ENCODE results near the gene AFDN. TPM values are rescaled to one million over a fixed set of nuclear protein-coding genes. Genes with fewer than 3 reads are reported as not detected.

Gene AFDN
- total RNA-seq, 1 donor from 2014 or later, result 162 TPM

DNA sequence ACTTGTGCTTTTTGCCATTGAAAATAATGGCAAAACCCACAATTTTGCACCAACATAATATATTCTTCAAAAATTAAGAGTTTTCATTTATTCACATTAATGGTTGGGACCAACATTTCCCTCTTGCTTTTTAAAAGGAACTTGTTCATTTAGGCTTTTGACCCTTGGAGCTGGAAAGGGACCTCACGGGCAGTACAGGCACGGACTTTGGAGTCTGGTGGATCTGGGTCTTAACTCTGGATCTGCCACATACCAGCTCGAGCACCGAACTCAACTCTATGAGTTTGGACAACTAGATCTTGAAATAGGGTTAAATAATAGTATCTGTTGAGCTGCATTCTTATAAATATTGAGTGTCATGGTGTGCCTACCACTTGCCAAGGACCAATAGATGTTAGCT, 37.2 kb downstream of the AFDN start:
- no peaks in the 10 kb centered on the region for H3K27me3 ChIP-seq
- H3K9me3 ChIP-seq, result no peaks in the 10 kb centered on the region
- no peak overlapping the region for H3K27ac ChIP-seq
- TF ChIP-seq POLR2AphosphoS5 (IDR thresholded peaks at IDR 0.05; ENCODE audit: insufficient read depth in 1 of 2, low read depth in 1 of 2) (no peak), POLR2A (IDR thresholded peaks at IDR 0.05) (no peak)
- TF ChIP-seq, protein P1, sequence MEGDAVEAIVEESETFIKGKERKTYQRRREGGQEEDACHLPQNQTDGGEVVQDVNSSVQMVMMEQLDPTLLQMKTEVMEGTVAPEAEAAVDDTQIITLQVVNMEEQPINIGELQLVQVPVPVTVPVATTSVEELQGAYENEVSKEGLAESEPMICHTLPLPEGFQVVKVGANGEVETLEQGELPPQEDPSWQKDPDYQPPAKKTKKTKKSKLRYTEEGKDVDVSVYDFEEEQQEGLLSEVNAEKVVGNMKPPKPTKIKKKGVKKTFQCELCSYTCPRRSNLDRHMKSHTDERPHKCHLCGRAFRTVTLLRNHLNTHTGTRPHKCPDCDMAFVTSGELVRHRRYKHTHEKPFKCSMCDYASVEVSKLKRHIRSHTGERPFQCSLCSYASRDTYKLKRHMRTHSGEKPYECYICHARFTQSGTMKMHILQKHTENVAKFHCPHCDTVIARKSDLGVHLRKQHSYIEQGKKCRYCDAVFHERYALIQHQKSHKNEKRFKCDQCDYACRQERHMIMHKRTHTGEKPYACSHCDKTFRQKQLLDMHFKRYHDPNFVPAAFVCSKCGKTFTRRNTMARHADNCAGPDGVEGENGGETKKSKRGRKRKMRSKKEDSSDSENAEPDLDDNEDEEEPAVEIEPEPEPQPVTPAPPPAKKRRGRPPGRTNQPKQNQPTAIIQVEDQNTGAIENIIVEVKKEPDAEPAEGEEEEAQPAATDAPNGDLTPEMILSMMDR (IDR thresholded peaks at IDR 0.05), result no peak
- H3K4me3 ChIP-seq, result no peak overlapping the region
- peaks cover 20% of the 10 kb centered on the region for H3K4me1 ChIP-seq
- no peak for DNase-seq (ENCODE audit: extremely low spot score in 2 of 2)
- intact Hi-C loops (cut with DNase I), result no loop called here
- peaks cover 0 to 10% of the 10 kb centered on the region in 2 donors for H3K36me3 ChIP-seq

DNA sequence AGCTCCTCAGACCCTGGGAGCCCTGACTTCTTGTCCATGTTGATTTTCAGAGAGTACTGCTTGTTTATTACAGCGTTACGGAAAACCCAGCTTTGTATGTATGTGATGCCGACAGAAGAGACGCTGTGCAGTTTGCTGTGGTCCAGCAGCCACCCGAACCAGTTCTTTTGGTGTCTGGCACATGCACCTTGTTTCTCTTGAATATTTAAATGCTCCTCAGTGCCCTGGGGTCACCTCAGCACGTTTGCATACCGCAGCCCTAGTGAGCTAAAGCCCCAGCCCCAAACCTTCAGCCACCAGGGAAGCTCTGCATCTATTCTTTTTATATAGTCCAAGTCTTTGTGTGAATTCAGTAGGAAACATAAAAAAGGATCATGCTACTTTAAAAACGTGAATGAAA, 39.9 kb downstream of the AFDN start:
- TF ChIP-seq, protein P1 (IDR thresholded peaks at IDR 0.05), result no peak
- no peak for TF ChIP-seq POLR2A (IDR thresholded peaks at IDR 0.05)
- TF ChIP-seq POLR2AphosphoS5 (IDR thresholded peaks at IDR 0.05; ENCODE audit: insufficient read depth in 1 of 2, low read depth in 1 of 2), result no peak
- Histone ChIP-seq H3K27ac (no peak overlapping the region), H3K4me1 (no peaks in the 10 kb centered on the region), H3K9me3 (no peaks in the 10 kb centered on the region), H3K4me3 (no peak overlapping the region), H3K36me3 (peaks cover 0 to 20% of the 10 kb centered on the region in 2 donors), H3K27me3 (no peaks in the 10 kb centered on the region)
- DNase-seq (ENCODE audit: extremely low spot score in 2 of 2), result no peak
- intact Hi-C loops (cut with DNase I), result no loop called here

DNA sequence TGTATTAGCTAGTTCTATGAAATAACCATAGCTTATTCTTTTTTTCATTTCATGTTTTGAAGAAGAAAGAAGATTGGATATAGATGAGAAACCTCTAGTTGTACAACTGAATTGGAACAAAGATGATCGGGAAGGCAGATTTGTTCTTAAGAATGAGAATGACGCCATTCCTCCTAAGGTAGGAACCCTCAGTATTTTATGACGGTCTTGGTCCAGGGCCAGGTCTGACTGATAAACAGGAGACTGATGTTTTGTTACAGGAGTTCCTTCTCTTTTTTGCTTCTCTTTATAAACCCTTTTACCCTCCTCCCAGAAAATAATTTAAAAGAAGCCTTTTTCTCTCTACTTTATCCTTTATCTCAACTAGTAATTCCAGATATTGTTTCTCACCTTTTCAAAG, 43.6 kb downstream of the AFDN start:
- no peak for TF ChIP-seq POLR2A (IDR thresholded peaks at IDR 0.05)
- TF ChIP-seq, protein P1 (IDR thresholded peaks at IDR 0.05), result no peak
- no peak for TF ChIP-seq POLR2AphosphoS5 (IDR thresholded peaks at IDR 0.05; ENCODE audit: insufficient read depth in 1 of 2, low read depth in 1 of 2)
- no peaks in the 10 kb centered on the region for H3K9me3 ChIP-seq
- DNase-seq (ENCODE audit: extremely low spot score in 2 of 2), result no peak
- H3K27ac ChIP-seq, result no peak overlapping the region
- no peak overlapping the region for H3K4me3 ChIP-seq
- peaks cover 0 to 37% of the 10 kb centered on the region in 2 donors for H3K36me3 ChIP-seq
- no peaks in the 10 kb centered on the region for H3K27me3 ChIP-seq
- H3K4me1 ChIP-seq, result no peaks in the 10 kb centered on the region
- intact Hi-C loops (cut with DNase I), result no loop called here

DNA sequence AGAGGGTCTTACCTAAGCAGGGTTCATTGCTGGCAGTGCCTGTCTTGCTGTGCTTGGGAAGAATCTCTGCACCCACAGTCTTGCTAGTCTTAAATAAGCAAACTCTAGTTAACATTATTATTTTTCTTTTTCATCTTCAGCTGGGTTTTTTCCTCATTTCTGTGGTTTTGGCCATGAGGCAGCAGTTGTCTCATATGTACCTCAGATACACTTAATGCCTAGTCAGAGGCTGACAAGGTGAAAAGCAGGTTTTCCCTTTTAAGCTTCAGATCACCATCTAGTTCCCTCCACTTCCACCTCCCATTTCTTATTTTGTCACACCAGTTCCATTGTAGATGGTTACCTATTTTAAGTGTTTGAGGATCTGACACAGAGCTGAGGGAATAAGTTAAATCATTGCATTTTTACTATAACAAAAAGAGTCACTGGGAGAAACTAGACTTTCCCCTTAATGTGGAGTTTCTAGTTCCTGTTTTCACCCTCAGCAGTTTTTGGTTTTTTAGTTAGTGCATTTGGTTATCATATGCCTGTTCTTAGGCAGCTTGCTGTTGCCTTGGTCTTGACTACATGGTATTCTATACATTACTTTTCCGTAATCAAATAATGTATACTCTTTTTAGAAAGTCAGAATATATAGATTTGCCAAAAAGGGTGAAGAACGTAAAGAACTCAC, 46.0 kb downstream of the AFDN start:
- Histone ChIP-seq H3K36me3 (peaks cover 0 to 39% of the 10 kb centered on the region in 2 donors), H3K27ac (no peak overlapping the region), H3K4me3 (no peak overlapping the region), H3K4me1 (no peaks in the 10 kb centered on the region), H3K9me3 (no peaks in the 10 kb centered on the region), H3K27me3 (no peaks in the 10 kb centered on the region)
- TF ChIP-seq POLR2AphosphoS5 (IDR thresholded peaks at IDR 0.05; ENCODE audit: insufficient read depth in 1 of 2, low read depth in 1 of 2) (no peak), POLR2A (IDR thresholded peaks at IDR 0.05) (no peak)
- TF ChIP-seq, protein P1 (IDR thresholded peaks at IDR 0.05), result no peak
- intact Hi-C loops (cut with DNase I), result no loop called here
- DNase-seq (ENCODE audit: extremely low spot score in 2 of 2), result no peak

DNA sequence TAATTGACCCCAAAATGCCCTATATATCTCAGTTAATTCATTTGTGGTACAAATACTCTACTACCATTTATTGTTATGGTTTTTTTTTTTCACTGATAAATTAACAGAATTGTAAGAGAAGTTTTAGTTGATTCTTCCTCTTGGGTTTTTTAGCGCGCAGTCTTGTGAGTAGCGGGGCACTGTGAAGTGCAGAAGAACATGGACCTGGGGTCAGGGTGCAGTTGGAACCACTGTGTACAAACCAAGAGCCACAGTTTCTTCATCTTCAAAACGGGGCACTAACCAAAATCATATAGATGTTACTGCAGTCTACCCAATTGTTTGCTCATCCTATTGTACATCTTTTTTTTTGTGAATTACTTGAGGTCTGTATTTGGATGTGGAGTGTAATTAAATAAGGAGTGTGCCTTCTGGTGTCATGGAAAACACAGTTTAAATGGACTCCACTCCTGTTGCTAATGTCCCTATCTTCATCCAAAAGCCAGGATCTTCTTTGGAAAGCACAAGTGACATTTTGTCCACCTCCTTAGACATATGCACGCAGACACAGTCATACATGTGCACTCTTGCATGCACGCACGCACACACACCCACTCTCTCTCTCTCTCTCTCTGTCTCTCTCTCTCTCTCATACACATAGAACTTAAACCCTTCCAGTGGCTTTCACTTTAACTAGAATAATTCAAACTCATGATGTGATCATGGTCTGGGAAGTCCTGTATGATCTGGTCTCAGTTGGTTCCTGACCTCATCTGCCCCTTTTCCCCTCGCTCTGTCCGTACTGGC, 51.5 kb downstream of the AFDN start:
- TF ChIP-seq POLR2AphosphoS5 (IDR thresholded peaks at IDR 0.05; ENCODE audit: insufficient read depth in 1 of 2, low read depth in 1 of 2), result no peak
- no peak for TF ChIP-seq POLR2A (IDR thresholded peaks at IDR 0.05)
- TF ChIP-seq, protein P1 (IDR thresholded peaks at IDR 0.05), result no peak
- no peaks in the 10 kb centered on the region for H3K27me3 ChIP-seq
- no peak overlapping the region for H3K27ac ChIP-seq
- H3K9me3 ChIP-seq, result no peaks in the 10 kb centered on the region
- H3K36me3 ChIP-seq, result peaks cover 0 to 26% of the 10 kb centered on the region in 2 donors
- intact Hi-C loops (cut with DNase I), result no loop called here
- DNase-seq (ENCODE audit: extremely low spot score in 2 of 2), result no peak
- no peak overlapping the region for H3K4me3 ChIP-seq
- H3K4me1 ChIP-seq, result no peaks in the 10 kb centered on the region

Measured in vagina (tissue), 2 donors.